GM19238 (cell line): ENCODE data around the gene NDUFA11.

ENCODE experiments used
- DNase-seq: peaks from one replicate; pipeline ENCODE4 v3.0.0; 2011; ENCODE audit warnings: low spot score; ENCODE audit not compliant: insufficient read length

Gene NDUFA11

GRCh38 chr19:5932609-5933262 is 29.1 kb upstream of the NDUFA11 start:
- no peak for DNase-seq

- no peak for DNase-seq
These were observed 28.6 kb upstream of the NDUFA11 start for GRCh38 chr19:5932146-5932545.

GRCh38 chr19:5931251-5931650 is 27.7 kb upstream of the NDUFA11 start:
- DNase-seq = no peak

- DNase-seq = no peak
These were observed 26.0 kb upstream of the NDUFA11 start for GRCh38 chr19:5929625-5930024.

- no peak for DNase-seq
These were observed 25.6 kb upstream of the NDUFA11 start for GRCh38 chr19:5929179-5929578.

GRCh38 chr19:5927441-5927821 is 23.8 kb upstream of the NDUFA11 start:
- peak; percentile 53 for DNase-seq

- DNase-seq = no peak
These were observed 23.3 kb upstream of the NDUFA11 start for GRCh38 chr19:5926641-5927440.

GRCh38 chr19:5925830-5926427 is 22.3 kb upstream of the NDUFA11 start:
- DNase-seq = no peak

GRCh38 chr19:5923356-5923755 is 19.8 kb upstream of the NDUFA11 start:
- no peak for DNase-seq

GRCh38 chr19:5922161-5922545 is 18.6 kb upstream of the NDUFA11 start:
- DNase-seq = no peak

- no peak for DNase-seq
These were observed 18.0 kb upstream of the NDUFA11 start for GRCh38 chr19:5921516-5922160.

GRCh38 chr19:5918463-5919079 is 15.0 kb upstream of the NDUFA11 start:
- DNase-seq = no peak

- DNase-seq = no peak
These were observed 14.0 kb upstream of the NDUFA11 start for GRCh38 chr19:5917431-5918107.

- DNase-seq = no peak
These were observed 12.7 kb upstream of the NDUFA11 start for GRCh38 chr19:5916181-5916708.

- DNase-seq = no peak
These were observed 12.2 kb upstream of the NDUFA11 start for GRCh38 chr19:5915782-5916165.

GRCh38 chr19:5914946-5915781 is 11.6 kb upstream of the NDUFA11 start:
- no peak for DNase-seq

GRCh38 chr19:5914358-5914774 is 10.8 kb upstream of the NDUFA11 start:
- no peak for DNase-seq

GRCh38 chr19:5913739-5914357 is 10.3 kb upstream of the NDUFA11 start, which contains the start of gene CAPS:
Gene CAPS (plus strand): TSS chr19:5914254. CDS start chr19:5914407, 153 bp downstream.
- DNase-seq = no peak

GRCh38 chr19:5911366-5911765 is 7.8 kb upstream of the NDUFA11 start:
- DNase-seq = no peak

- DNase-seq = no peak
These were observed 7.0 kb upstream of the NDUFA11 start for GRCh38 chr19:5910638-5910907.
